DOHH2 (cell line): ENCODE measurements around the gene LDAF1.

Experiments used
- EZH2phosphoT487 ChIP-seq: fragments of 200-600 bp; sonication (generic); IDR thresholded peaks from 2 replicates; pipeline ENCODE4 v1.6.1; 2017; ENCODE audit warnings: borderline replicate concordance, mild to moderate bottlenecking, antibody characterized with exemption, low read length, moderate library complexity, mixed read lengths
- TF ChIP-seq, protein P1 (sequence below): fragments of 200-600 bp; sonication (generic); IDR thresholded peaks from one replicate; pipeline ENCODE4 v1.5.1; 2014; ENCODE audit warnings: antibody characterized with exemption, mild to moderate bottlenecking, low read depth, low read length; ENCODE audit not compliant: poor library complexity, severe bottlenecking

GRCh38 chr16:21206550-21206949, 48.1 kb downstream of the LDAF1 start:
- TF ChIP-seq, protein P1, sequence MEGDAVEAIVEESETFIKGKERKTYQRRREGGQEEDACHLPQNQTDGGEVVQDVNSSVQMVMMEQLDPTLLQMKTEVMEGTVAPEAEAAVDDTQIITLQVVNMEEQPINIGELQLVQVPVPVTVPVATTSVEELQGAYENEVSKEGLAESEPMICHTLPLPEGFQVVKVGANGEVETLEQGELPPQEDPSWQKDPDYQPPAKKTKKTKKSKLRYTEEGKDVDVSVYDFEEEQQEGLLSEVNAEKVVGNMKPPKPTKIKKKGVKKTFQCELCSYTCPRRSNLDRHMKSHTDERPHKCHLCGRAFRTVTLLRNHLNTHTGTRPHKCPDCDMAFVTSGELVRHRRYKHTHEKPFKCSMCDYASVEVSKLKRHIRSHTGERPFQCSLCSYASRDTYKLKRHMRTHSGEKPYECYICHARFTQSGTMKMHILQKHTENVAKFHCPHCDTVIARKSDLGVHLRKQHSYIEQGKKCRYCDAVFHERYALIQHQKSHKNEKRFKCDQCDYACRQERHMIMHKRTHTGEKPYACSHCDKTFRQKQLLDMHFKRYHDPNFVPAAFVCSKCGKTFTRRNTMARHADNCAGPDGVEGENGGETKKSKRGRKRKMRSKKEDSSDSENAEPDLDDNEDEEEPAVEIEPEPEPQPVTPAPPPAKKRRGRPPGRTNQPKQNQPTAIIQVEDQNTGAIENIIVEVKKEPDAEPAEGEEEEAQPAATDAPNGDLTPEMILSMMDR, result no peak
- no peak for TF ChIP-seq EZH2phosphoT487
